ENCODE data around the gene CD93.

DNA sequence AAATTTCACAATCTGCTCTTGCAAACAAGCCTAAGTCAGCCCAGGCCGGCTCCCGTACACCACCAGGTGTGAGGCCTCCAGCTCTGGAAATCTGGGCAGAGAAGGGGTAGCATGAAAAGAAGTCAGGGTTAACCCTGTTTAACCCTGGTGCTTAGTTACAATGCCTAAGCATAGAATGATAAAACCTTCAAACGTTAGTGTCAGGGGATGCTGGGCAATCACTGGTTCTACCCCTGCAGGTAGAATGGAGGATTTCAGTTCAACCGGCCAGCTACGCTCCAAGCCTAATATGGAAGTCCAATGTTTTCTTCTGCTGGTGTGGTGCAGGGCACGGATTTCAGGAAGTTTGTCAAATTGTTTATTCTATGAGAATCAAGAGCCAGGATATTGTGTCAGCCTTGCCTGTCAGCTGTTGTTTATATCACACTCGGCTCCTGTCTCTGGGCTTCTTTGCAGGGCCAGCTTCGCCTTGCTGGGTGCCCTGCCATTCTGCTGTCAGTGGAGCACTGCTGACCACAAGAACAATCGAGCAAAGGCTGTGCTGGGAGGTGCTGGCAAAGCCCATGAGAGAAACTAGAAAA, 20.2 kb upstream of the CD93 start:
- TF ChIP-seq, protein P1, sequence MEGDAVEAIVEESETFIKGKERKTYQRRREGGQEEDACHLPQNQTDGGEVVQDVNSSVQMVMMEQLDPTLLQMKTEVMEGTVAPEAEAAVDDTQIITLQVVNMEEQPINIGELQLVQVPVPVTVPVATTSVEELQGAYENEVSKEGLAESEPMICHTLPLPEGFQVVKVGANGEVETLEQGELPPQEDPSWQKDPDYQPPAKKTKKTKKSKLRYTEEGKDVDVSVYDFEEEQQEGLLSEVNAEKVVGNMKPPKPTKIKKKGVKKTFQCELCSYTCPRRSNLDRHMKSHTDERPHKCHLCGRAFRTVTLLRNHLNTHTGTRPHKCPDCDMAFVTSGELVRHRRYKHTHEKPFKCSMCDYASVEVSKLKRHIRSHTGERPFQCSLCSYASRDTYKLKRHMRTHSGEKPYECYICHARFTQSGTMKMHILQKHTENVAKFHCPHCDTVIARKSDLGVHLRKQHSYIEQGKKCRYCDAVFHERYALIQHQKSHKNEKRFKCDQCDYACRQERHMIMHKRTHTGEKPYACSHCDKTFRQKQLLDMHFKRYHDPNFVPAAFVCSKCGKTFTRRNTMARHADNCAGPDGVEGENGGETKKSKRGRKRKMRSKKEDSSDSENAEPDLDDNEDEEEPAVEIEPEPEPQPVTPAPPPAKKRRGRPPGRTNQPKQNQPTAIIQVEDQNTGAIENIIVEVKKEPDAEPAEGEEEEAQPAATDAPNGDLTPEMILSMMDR (IDR thresholded peaks at IDR 0.05): peak in 6 of 12 donors; percentile 13 to 33 (median 16)
- TF ChIP-seq POLR2A (IDR thresholded peaks at IDR 0.05): peak in 1 of 2 donors; percentile 35

Measured in heart left ventricle (tissue), 13 donors.